OCI-LY1 (cell line): ENCODE results near the gene PRKCZ.

Experiments used
- H2AFZ ChIP-seq: fragments of 200-600 bp; sonication (generic), shearing (Covaris generic); 2 replicates; pipeline ENCODE4 v1.6.0; 2014; ENCODE audit warnings: antibody characterized with exemption, mild to moderate bottlenecking, low read length
- H3F3A ChIP-seq: fragments of 200-600 bp; sonication (generic), shearing (Covaris generic); 2 replicates; pipeline ENCODE4 v1.6.0; 2014; ENCODE audit warnings: mild to moderate bottlenecking, antibody characterized with exemption, low read length, moderate library complexity; ENCODE audit not compliant: insufficient read depth
- H3K27ac ChIP-seq: fragments of 200-600 bp; sonication (generic); 2 replicates; pipeline ENCODE4 v1.5.1; 2014; ENCODE audit warnings: low read length, mixed run types, mild to moderate bottlenecking, low read depth; ENCODE audit not compliant: poor library complexity, severe bottlenecking
- H3K27me3 ChIP-seq: fragments of 200-600 bp; sonication (generic); 2 replicates; pipeline ENCODE4 v1.6.0; 2014; ENCODE audit warnings: antibody characterized with exemption, mild to moderate bottlenecking, low read length, moderate library complexity; ENCODE audit not compliant: insufficient read depth
- H3K36me3 ChIP-seq: fragments of 200-600 bp; sonication (generic); 2 replicates; pipeline ENCODE4 v1.6.1; 2014; ENCODE audit warnings: mild to moderate bottlenecking, antibody characterized with exemption, low read length, moderate library complexity, mixed read lengths; ENCODE audit not compliant: insufficient read depth
- H3K4me1 ChIP-seq: fragments of 200-600 bp; sonication (generic); 2 replicates; pipeline ENCODE4 v1.5.1; 2014; ENCODE audit warnings: mild to moderate bottlenecking, low read length, moderate library complexity; ENCODE audit not compliant: insufficient read depth, severe bottlenecking
- H3K4me2 ChIP-seq: fragments of 200-600 bp; sonication (generic), shearing (Covaris generic); 2 replicates; pipeline ENCODE4 v1.6.1; 2014; ENCODE audit warnings: low read length
- H3K4me3 ChIP-seq: fragments of 200-600 bp; sonication (generic); 2 replicates; pipeline ENCODE4 v1.5.1; 2014; ENCODE audit warnings: low read length, low read depth, mild to moderate bottlenecking, mixed read lengths; ENCODE audit not compliant: poor library complexity, severe bottlenecking
- H3K79me2 ChIP-seq: fragments of 200-600 bp; shearing (Covaris generic); 2 replicates; pipeline ENCODE4 v1.6.1; 2016; ENCODE audit warnings: mixed run types, low read length, mixed read lengths; ENCODE audit not compliant: insufficient read depth
- H3K9ac ChIP-seq: fragments of 200-600 bp; sonication (generic), shearing (Covaris generic); 2 replicates; pipeline ENCODE4 v1.6.1; 2014; ENCODE audit warnings: mild to moderate bottlenecking, low read length, mixed read lengths
- H3K9me2 ChIP-seq: fragments of 200-600 bp; sonication (generic), shearing (Covaris generic); 2 replicates; pipeline ENCODE4 v1.6.1; 2014; ENCODE audit warnings: low read depth, mild to moderate bottlenecking, low read length, mixed read lengths
- H3K9me3 ChIP-seq: fragments of 200-600 bp; shearing (Covaris generic); 2 replicates; pipeline ENCODE4 v1.6.1; 2014; ENCODE audit warnings: low read length, mixed read lengths
- H4K20me1 ChIP-seq: fragments of 200-600 bp; sonication (generic), shearing (Covaris generic); 2 replicates; pipeline ENCODE4 v1.6.0; 2016; ENCODE audit warnings: mild to moderate bottlenecking, low read length; ENCODE audit not compliant: insufficient read depth
- CTCF ChIP-seq: fragments of 200-600 bp; sonication (generic), shearing (Covaris generic); IDR thresholded peaks from 2 replicates; pipeline ENCODE4 v1.5.1; 2017; ENCODE audit warnings: mild to moderate bottlenecking, antibody characterized with exemption, low read length, moderate library complexity, mixed read lengths
- EZH2 ChIP-seq: fragments of 200-600 bp; sonication (generic), shearing (Covaris generic); IDR thresholded peaks from 2 replicates; pipeline ENCODE4 v1.8.0; 2017; ENCODE audit warnings: borderline replicate concordance, mixed run types, mild to moderate bottlenecking, antibody characterized with exemption, low read length, moderate library complexity, mixed read lengths

The PRKCZ gene

GRCh38 chr1:2100780-2101108 is 50.5 kb downstream of the PRKCZ start:
- H4K20me1 ChIP-seq, result no peaks in the 10 kb centered on the region
- no peaks in the 10 kb centered on the region for H3K4me1 ChIP-seq
- H3K4me2 ChIP-seq, result no peak overlapping the region
- no peaks in the 10 kb centered on the region; the same call in 1 of the 2 replicates for H3K27me3 ChIP-seq
- no peaks in the 10 kb centered on the region for H3K9me2 ChIP-seq
- H3K9ac ChIP-seq, result no peak overlapping the region
- H3F3A ChIP-seq, result no peaks in the 10 kb centered on the region
- no peak overlapping the region for H2AFZ ChIP-seq
- no peak overlapping the region for H3K27ac ChIP-seq
- no peaks in the 10 kb centered on the region for H3K79me2 ChIP-seq
- H3K4me3 ChIP-seq, result no peak overlapping the region
- H3K36me3 ChIP-seq, result no peaks in the 10 kb centered on the region; the same call in 1 of the 2 replicates
- TF ChIP-seq EZH2, result no peak
- no peak for TF ChIP-seq CTCF
- H3K9me3 ChIP-seq, result peaks cover 7% of the 10 kb centered on the region; the same call in 1 of the 2 replicates

DNA sequence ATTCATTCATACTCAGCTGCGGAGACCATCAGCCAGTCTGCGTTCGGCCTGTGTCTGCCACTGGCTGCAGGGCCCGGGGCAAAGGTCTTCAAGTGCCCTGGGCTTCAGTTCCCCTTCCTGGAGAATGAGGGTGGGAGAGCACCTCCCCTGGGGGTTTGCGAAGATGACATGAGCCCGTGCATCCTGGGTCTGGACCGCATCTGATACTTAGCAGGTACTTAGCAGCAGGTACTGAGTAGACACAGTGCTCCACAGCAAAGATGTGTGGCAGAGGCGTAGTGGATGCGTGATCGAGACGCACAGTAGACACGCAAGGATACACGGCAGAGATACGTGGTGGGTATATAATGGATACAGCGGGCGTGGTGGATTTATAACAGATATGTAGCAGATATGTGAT is 51.3 kb downstream of the PRKCZ start:
- Histone ChIP-seq H3K9me2 (no peaks in the 10 kb centered on the region), H3K9ac (no peak overlapping the region), H3K79me2 (no peaks in the 10 kb centered on the region), H4K20me1 (no peaks in the 10 kb centered on the region), H2AFZ (no peak overlapping the region), H3K4me1 (no peaks in the 10 kb centered on the region), H3K27me3 (no peaks in the 10 kb centered on the region; the same call in 1 of the 2 replicates), H3F3A (no peaks in the 10 kb centered on the region), H3K4me3 (no peak overlapping the region), H3K9me3 (peaks cover 7% of the 10 kb centered on the region; the same call in 1 of the 2 replicates), H3K4me2 (no peak overlapping the region), H3K27ac (no peak overlapping the region), H3K36me3 (no peaks in the 10 kb centered on the region; the same call in 1 of the 2 replicates)
- TF ChIP-seq CTCF, result no peak
- TF ChIP-seq EZH2, result no peak

DNA sequence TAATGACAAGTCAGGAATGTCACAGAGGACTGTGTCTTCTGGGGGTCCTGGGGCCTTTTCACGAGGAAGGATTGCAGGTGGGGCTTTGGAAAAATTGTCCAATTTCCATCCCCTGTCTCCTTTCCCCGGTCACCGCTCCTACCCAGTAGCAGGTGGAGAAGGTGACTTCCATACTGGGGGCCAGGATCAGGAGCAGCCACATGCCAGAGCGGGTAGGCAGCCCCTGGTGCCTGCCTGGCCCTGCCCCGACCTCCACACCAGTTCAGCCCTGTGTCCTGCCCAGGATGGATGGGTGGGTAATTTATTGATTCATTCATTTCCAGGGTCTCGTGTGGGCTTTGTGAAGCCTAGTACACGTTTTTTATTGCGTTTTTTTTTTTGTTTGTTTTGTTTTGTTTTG is 51.7 kb downstream of the PRKCZ start:
- H3K27me3 ChIP-seq, result no peaks in the 10 kb centered on the region; the same call in 1 of the 2 replicates

More for the DNA sequence above, 51.7 kb downstream of the PRKCZ start:
- no peak overlapping the region for H3K27ac ChIP-seq
- H3K4me2 ChIP-seq, result no peak overlapping the region
- no peaks in the 10 kb centered on the region for H3K79me2 ChIP-seq
- H3K9me3 ChIP-seq, result peaks cover 7% of the 10 kb centered on the region; the same call in 1 of the 2 replicates
- H3K4me1 ChIP-seq, result no peaks in the 10 kb centered on the region
- H3K9ac ChIP-seq, result no peak overlapping the region
- no peak overlapping the region for H2AFZ ChIP-seq
- no peaks in the 10 kb centered on the region for H3K9me2 ChIP-seq
- no peaks in the 10 kb centered on the region for H4K20me1 ChIP-seq
- H3K36me3 ChIP-seq, result no peaks in the 10 kb centered on the region; the same call in 1 of the 2 replicates
- no peak for TF ChIP-seq CTCF
- TF ChIP-seq EZH2, result no peak
- H3F3A ChIP-seq, result no peaks in the 10 kb centered on the region
- no peak overlapping the region for H3K4me3 ChIP-seq
